GM23248 (cell line): Measurements from ENCODE around the gene FGF2. TPM values are rescaled to one million over a fixed set of nuclear protein-coding genes. Genes with fewer than 3 reads are reported as not detected.
A peak's percentile ranks its signal among the peaks of the same experiment; 100 is the strongest.

Experiments
- DNase-seq: peaks from one replicate; pipeline ENCODE4 v3.0.0-alpha.2; 2015
- H2AFZ ChIP-seq: fragments of 200-600 bp; sonication (generic); 2 replicates; pipeline ENCODE4 v1.6.1; 2016; ENCODE audit warnings: antibody characterized with exemption
- H3F3A ChIP-seq: fragments of 200-600 bp; sonication (generic); 2 replicates; pipeline ENCODE4 v1.6.1; 2016; ENCODE audit warnings: mild to moderate bottlenecking, antibody characterized with exemption, mixed run types; ENCODE audit not compliant: insufficient read depth
- H3K27ac ChIP-seq: fragments of 200-600 bp; sonication (generic); 2 replicates; pipeline ENCODE4 v1.5.1; 2016; ENCODE audit warnings: mild to moderate bottlenecking
- H3K27me3 ChIP-seq: fragments of 200-600 bp; sonication (generic); replicated peaks from 2 replicates; pipeline ENCODE4 v1.6.1; 2016; ENCODE audit warnings: mild to moderate bottlenecking; ENCODE audit not compliant: insufficient read depth
- H3K36me3 ChIP-seq: fragments of 200-600 bp; sonication (generic); 2 replicates; pipeline ENCODE4 v1.6.1; 2016; ENCODE audit warnings: low read depth, mild to moderate bottlenecking
- H3K4me1 ChIP-seq: fragments of 200-600 bp; sonication (generic); 2 replicates; pipeline ENCODE4 v1.6.1; 2016; ENCODE audit warnings: mild to moderate bottlenecking; ENCODE audit not compliant: insufficient read depth
- H3K4me2 ChIP-seq: fragments of 200-600 bp; sonication (generic); one replicate; pipeline ENCODE4 v1.6.1; 2016; ENCODE audit warnings: mild to moderate bottlenecking; ENCODE audit not compliant: unreplicated experiment
- H3K4me3 ChIP-seq: fragments of 200-600 bp; sonication (generic); 2 replicates; pipeline ENCODE4 v1.5.1; 2016; ENCODE audit warnings: mild to moderate bottlenecking
- H3K79me2 ChIP-seq: fragments of 200-600 bp; sonication (generic); 2 replicates; pipeline ENCODE4 v1.6.1; 2016; ENCODE audit warnings: mild to moderate bottlenecking; ENCODE audit not compliant: insufficient read depth
- H3K9ac ChIP-seq: fragments of 200-600 bp; sonication (generic); 2 replicates; pipeline ENCODE4 v1.6.1; 2016; ENCODE audit warnings: mild to moderate bottlenecking
- H3K9me2 ChIP-seq: fragments of 200-600 bp; sonication (generic); 2 replicates; pipeline ENCODE4 v1.6.1; 2016; ENCODE audit warnings: mixed run types, mild to moderate bottlenecking, moderate library complexity; ENCODE audit not compliant: insufficient read depth
- H3K9me3 ChIP-seq: fragments of 200-600 bp; sonication (generic); one replicate; pipeline ENCODE4 v1.6.1; 2017; ENCODE audit warnings: low read depth
- H4K20me1 ChIP-seq: fragments of 200-600 bp; sonication (generic); 2 replicates; pipeline ENCODE4 v1.6.0; 2016; ENCODE audit not compliant: insufficient read depth
- EZH2 ChIP-seq: fragments of 200-600 bp; sonication (generic); IDR thresholded peaks from 2 replicates; pipeline ENCODE4 v1.6.1; 2018; ENCODE audit warnings: antibody characterized with exemption, mild to moderate bottlenecking; ENCODE audit not compliant: insufficient read depth, poor library complexity, severe bottlenecking
- EZH2phosphoT487 ChIP-seq: fragments of 200-600 bp; sonication (generic); IDR thresholded peaks from 2 replicates; pipeline ENCODE4 v1.6.1; 2018; ENCODE audit warnings: antibody characterized with exemption, moderate library complexity, mild to moderate bottlenecking, low read depth; ENCODE audit not compliant: insufficient read depth
- WGBS, 2 experiments: methylation state at CpG; one replicate each; pipeline ENCODE4 v1.1.6; 2015 to 2017; ENCODE audit warnings: low lambda C conversion rate in 2 of 2, low coverage in 1 of 2; ENCODE audit errors: missing lambda C conversion rate in 2 of 2; 5-methylcytosine and 5-hydroxymethylcytosine counted together
- in situ Hi-C: fragments of 300-500 bp; cut with MboI; formaldehyde crosslinking; loops from 2 replicates; pipeline ENCODE4 v1.15.0; 2020
- polyA plus RNA-seq: library from polyadenylated mRNA; unstranded; fragments of >200 nt; fragmentation: Nextera tagmentation; extraction: Ambion mirVana; gene quantifications from 2 replicates; pipeline ENCODE4 v1.2.1, GENCODE V29; 2016
- total RNA-seq: library from RNA; depleted of rRNA; stranded (reverse); fragments of >200 nt; shearing (Covaris generic); gene quantifications from 2 replicates; pipeline ENCODE4 v1.2.3, GENCODE V29; 2014

FGF2 gene
- total and polyA plus RNA-seq, 2 experiments from 2014 or later, result 36.9 to 306 TPM

DNA sequence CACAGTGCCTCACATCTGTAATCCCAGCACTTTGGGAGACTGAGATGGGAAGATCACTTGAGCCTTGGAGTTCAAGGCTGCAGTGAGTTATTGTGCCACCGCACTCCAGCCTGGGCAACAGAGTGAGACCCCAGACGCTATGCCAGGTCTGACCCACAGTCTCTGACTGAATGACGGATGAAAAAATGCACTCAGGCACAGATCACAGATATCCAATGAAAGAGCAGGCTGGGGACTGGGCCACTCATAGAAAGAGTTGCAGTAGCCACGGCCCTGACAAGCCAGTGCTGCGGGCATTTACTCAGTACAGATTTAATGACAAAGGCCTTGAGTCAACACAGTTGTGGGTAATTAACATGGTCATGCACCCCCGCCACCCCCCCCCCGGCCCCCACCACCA, 73.1 kb downstream of the FGF2 start:
- no peaks in the 10 kb centered on the region for H4K20me1 ChIP-seq
- WGBS, 2 experiments, result 91 to 93% methylated on average over 5 to 7 of the region's 7 CpGs
- H3K4me1 ChIP-seq, result peaks cover 71% of the 10 kb centered on the region
- DNase-seq, result peak; percentile 37
- H3K4me2 ChIP-seq, result no peak overlapping the region
- no peak overlapping the region for H3K9ac ChIP-seq
- no peaks in the 10 kb centered on the region for H3K27me3 ChIP-seq
- no peaks in the 10 kb centered on the region for H3K9me2 ChIP-seq
- in situ Hi-C loops, result no loop called here
- peaks cover 44% of the 10 kb centered on the region for H3K79me2 ChIP-seq
- H3F3A ChIP-seq, result peaks cover 91% of the 10 kb centered on the region
- TF ChIP-seq EZH2phosphoT487 (no peak), EZH2 (no peak)
- H3K4me3 ChIP-seq, result no peak overlapping the region
- H2AFZ ChIP-seq, result no peak overlapping the region
- H3K9me3 ChIP-seq, result no peaks in the 10 kb centered on the region
- peak overlapping the region; percentile 43 for H3K27ac ChIP-seq
- H3K36me3 ChIP-seq, result peaks cover 21% of the 10 kb centered on the region

DNA sequence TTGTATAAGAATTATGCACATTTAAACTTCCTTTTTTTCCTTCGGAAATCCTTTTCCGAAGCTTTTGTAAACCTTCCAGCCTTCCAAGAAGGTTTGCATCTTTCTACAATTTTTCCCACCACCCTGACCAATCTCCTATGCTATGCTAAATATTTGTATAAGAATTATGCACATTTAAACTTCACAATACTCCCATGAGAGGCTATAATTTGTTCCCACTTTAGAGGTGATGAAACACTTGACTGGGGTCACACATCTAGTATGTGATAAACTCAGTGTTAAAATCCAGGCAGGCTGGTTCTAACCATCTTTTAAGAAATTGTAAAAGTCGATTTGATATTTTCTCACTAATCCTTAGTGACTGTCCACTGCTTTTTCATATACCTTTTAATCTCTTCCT, 73.7 kb downstream of the FGF2 start:
- Histone ChIP-seq H3K9me3 (no peaks in the 10 kb centered on the region), H3K79me2 (peaks cover 38% of the 10 kb centered on the region), H3K4me3 (no peak overlapping the region), H3K36me3 (peaks cover 16% of the 10 kb centered on the region), H3K27me3 (no peaks in the 10 kb centered on the region), H3K4me1 (peaks cover 66% of the 10 kb centered on the region), H3K9me2 (no peaks in the 10 kb centered on the region), H3K4me2 (peak overlapping the region; percentile 30), H4K20me1 (no peaks in the 10 kb centered on the region), H3F3A (peaks cover 92% of the 10 kb centered on the region), H3K9ac (peak overlapping the region; percentile 4), H2AFZ (no peak overlapping the region), H3K27ac (peak overlapping the region; percentile 43)
- 81 to 87% methylated on average over 3 of the region's 3 CpGs for WGBS, 2 experiments
- in situ Hi-C loops, result no loop called here
- no peak for DNase-seq
- TF ChIP-seq EZH2phosphoT487 (no peak), EZH2 (no peak)

DNA sequence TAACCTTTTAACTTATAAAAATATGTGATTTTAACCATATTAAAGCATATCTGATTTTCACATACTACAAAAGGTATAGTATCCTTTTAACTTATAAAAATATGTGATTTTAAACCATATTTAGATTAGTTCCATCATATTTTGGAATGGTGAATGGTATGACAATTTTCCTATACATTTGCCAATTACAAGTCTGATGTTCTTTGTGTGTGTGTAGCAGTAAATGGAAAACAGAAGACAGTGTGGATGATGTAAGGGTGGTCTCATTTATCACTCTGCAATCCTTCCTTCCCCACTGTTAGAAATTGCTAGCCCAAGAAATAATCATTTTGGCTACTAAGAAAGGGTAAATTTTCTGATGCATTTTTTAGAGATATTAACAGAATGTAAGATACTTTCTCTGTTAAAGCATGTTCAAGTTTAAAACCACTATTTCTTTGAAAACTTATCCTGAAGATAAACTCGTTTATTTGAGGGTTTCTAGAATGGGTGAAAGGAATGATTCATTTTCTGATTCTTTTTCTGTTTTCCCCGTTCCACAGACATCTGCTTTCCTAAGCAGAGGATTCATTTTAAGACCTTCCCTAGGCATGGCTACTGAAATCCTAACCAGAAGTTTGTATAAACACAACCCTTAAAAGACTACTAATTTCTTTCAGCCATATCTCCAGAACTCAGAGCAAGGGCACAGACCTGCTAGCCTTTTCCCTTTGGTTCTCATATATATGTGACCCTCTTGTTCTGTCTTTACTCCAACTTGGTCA, 74.8 kb downstream of the FGF2 start:
- peak overlapping the region; percentile 4 for H3K9ac ChIP-seq
- in situ Hi-C loops, result no loop called here
- H3K4me1 ChIP-seq, result peaks cover 55% of the 10 kb centered on the region
- DNase-seq, result peak; percentile 39
- no peaks in the 10 kb centered on the region for H4K20me1 ChIP-seq
- H3K9me3 ChIP-seq, result no peaks in the 10 kb centered on the region
- H3K27ac ChIP-seq, result peak overlapping the region; percentile 43
- H3K4me2 ChIP-seq, result peak overlapping the region; percentile 4
- H3K79me2 ChIP-seq, result peaks cover 26% of the 10 kb centered on the region
- H3K36me3 ChIP-seq, result peaks cover 11% of the 10 kb centered on the region
- no peak overlapping the region for H2AFZ ChIP-seq
- no peaks in the 10 kb centered on the region for H3K9me2 ChIP-seq
- H3F3A ChIP-seq, result peaks cover 92% of the 10 kb centered on the region
- TF ChIP-seq EZH2phosphoT487, result no peak
- no peak for TF ChIP-seq EZH2
- no peak overlapping the region for H3K4me3 ChIP-seq
- H3K27me3 ChIP-seq, result no peaks in the 10 kb centered on the region
- 15 to 25% methylated on average over 2 of the region's 2 CpGs for WGBS, 2 experiments

DNA sequence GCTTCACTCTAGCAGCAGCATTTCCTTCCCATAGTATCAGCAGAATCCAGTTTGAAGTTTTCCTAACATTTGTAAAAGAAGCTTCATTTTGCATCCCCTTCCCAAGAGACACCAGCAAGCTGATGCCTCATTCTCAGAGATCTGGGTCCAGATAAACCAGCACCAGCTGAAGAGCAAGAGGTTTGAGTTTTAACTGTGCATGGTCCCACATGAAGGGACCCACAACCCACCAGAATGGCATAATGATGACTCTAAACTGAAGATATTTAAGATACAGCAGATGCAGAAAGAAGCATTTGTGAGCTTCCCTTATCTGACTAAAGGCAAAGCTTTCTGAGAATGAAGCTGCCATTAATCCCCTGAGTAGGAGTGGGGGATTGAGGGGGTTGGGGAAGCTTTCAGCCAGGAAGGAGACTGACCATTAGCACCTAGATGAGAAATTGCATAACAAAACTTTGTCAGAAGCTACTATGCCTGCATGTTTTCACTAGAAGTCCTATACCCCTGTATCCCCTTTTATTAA, 77.2 kb downstream of the FGF2 start:
- no peak overlapping the region for H2AFZ ChIP-seq
- H3K4me2 ChIP-seq, result no peak overlapping the region
- no peak for DNase-seq
- no peaks in the 10 kb centered on the region for H3K9me3 ChIP-seq
- peaks cover 93% of the 10 kb centered on the region for H3F3A ChIP-seq
- no peak for TF ChIP-seq EZH2phosphoT487
- TF ChIP-seq EZH2, result no peak
- H3K4me1 ChIP-seq, result peaks cover 31% of the 10 kb centered on the region
- H3K79me2 ChIP-seq, result peaks cover 12% of the 10 kb centered on the region; the same call in 1 of the 2 replicates
- H3K36me3 ChIP-seq, result no peaks in the 10 kb centered on the region
- H3K27ac ChIP-seq, result peak overlapping the region; percentile 34
- no peaks in the 10 kb centered on the region for H3K9me2 ChIP-seq
- no peak overlapping the region for H3K4me3 ChIP-seq
- in situ Hi-C loops, result no loop called here
- H4K20me1 ChIP-seq, result no peaks in the 10 kb centered on the region
- no peak overlapping the region for H3K9ac ChIP-seq
- no peaks in the 10 kb centered on the region for H3K27me3 ChIP-seq
